Activated T-cell treated with anti-CD3 and anti-CD28 coated beads, Interleukin-2, amount 50 U/mL, for 1 hour (primary cell): ENCODE measurements around the gene TFAP2E.

ENCODE experiments used
- DNase-seq: peaks from one replicate; pipeline ENCODE4 v3.0.0-alpha.2; 2020

The TFAP2E gene

DNA sequence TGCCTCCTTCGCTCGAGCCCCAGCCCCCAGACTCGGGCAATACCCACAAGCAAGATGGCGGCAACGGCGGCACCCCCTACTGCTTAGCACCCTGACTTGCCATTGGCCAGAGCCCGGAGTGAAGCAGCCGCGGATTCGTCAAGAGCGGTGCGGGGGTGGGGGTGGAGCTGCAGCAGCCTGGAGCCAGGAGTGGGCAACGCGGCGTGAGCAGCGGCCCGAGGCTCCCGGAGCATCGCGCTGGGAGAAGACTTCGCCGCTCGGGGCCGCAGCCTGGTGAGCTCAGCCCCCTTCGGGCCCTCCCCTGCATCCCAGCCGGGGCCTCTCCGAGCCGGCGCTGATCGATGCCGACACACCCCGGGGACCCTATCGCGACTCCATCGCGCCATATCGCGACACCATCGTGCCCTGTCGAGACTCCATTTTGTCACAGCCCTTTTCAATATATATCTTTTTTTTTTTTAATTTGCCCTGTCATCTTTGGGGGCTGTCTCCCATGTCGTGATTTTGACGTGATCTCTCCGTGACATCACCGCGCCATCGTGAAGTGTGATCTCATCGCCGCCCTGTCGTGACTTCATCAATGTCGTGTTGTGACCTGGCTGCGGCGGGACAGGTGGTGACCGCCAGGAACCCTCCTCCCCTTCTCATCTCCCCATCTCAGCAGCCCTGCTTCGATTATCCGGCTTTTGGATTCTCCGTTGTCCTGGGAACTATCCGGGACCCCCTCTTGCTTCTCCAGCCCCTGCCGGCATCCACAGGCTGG lies 15.3 kb upstream of the TFAP2E start, which contains the start of gene NCDN:
Gene NCDN (plus strand): TSS at position 189 of the 763 bp plus-strand sequence. CDS start 392 bp downstream, at position 581.
- DNase-seq: peak; percentile 93

DNA sequence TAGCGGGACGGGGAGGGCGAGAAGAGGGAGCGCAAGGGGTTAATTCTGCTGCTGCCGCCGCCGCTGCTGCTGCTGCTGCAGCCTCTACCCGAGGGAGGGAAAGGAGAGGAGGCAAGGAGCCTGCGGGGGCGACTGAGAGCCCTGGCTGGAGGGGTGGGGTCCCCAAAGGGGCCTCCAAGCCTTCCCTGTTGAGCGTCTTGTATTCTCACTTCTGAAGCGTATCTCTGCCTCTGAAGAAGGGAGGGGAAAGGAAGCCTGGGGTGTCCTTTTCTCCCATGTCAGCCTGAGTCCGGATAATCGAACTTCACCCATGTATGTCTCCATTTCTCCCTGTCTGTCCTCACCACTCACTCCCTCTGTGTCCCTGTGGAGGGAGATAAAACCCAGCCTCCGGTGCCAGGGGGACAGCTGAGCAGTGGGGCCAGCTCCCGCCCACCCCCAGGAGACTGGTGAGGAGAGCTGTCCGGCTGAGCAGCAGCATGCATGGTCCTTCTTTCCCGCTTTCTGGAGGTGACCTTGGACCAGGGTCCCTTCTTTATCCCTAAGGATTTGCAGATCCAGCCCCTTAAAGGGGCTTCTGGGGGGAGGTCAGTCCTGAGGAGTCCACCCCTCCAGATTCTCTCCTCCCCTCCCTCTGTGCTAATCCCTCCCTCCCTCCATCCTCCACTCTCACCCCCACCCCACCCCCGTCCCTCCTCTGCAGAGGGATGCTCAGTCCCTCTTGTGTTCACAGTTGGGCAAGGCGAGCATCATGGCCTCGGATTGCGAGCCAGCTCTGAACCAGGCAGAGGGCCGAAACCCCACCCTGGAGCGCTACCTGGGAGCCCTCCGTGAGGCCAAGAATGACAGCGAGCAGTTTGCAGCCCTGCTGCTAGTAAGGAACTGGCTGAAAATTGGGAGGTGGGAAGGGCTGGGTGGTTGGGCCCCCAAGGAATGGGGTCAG lies 14.5 kb upstream of the TFAP2E start:
- DNase-seq: peak; percentile 47

GRCh38 chr1:35559317-35559944 lies 13.7 kb upstream of the TFAP2E start:
- DNase-seq: peak; percentile 48

GRCh38 chr1:35560256-35561225 lies 12.6 kb upstream of the TFAP2E start:
- DNase-seq: peak; percentile 19

DNA sequence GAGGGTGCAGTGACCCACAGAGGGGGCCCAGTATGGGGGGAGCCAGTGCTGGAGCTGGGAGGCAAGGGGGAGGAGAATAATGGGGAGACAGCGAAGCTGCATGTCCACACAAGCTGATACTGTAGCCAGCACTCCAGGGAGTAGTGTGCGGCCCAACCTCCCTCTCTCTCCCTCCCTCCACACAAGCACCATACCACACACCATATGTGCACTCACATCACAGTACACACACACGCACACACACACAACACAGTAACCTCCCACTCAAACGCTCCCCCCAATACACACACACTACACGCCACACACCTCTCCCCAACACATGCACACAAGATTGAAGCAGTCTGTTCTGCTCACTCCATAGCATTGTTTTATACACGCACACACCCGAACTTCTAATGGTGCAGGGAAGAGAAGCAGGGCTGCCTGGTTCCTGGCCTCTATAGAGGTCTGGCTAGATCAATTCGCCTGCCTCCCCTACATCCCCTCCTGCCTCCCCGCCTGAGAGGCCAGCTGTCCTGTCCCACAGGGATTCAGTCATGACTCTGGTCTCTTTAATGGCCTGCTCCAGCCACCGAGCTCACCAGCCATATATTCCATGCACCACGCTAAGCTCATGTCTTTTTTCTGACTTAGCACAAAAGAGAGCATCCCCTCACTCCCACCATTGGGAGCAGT lies 11.7 kb upstream of the TFAP2E start:
- no peak for DNase-seq

DNA sequence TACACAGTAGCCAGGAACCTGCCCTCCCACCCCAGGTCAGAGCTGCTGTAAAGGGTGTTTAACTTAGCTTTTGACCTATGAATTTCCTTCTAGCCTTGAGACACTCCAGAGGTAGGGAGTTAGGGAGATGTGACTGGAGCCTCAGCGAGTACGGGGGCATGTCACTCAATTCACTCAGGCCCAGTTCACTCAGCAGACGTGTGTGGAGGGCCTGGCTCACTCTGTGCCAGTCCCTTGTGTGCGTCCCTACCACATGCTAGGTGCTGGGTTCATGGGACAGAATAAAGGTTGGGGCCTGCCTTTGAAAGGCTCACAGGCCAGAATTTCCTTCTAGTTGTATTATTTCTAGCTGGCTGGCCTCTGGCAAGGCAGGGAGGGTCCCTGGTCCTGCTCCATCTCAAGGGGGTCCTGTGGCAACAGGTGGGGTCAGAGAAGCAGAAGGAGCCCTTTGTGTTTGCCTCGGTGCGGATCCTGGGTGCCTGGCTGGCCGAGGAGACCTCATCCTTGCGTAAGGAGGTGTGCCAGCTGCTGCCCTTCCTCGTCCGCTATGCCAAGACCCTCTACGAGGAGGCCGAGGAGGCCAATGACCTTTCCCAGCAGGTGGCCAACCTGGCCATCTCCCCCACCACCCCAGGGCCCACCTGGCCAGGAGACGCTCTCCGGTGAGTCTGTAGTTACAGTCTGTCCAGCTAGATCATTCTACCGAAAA lies 11.0 kb upstream of the TFAP2E start:
- DNase-seq: no peak

DNA sequence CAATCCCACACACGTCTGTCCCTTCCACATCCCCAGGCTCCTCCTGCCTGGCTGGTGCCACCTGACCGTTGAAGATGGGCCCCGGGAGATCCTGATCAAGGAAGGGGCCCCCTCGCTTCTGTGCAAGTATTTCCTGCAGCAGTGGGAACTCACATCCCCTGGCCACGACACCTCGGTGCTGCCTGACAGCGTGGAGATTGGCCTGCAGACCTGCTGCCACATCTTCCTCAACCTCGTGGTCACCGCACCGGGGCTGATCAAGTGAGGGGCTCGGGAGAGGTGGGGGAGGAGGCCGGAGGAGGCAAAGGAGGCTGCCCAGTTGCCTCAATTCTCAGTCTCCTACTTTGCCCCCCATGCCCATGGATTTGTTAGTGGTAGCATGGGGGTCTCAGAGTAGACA lies 9.9 kb upstream of the TFAP2E start:
- DNase-seq: no peak

DNA sequence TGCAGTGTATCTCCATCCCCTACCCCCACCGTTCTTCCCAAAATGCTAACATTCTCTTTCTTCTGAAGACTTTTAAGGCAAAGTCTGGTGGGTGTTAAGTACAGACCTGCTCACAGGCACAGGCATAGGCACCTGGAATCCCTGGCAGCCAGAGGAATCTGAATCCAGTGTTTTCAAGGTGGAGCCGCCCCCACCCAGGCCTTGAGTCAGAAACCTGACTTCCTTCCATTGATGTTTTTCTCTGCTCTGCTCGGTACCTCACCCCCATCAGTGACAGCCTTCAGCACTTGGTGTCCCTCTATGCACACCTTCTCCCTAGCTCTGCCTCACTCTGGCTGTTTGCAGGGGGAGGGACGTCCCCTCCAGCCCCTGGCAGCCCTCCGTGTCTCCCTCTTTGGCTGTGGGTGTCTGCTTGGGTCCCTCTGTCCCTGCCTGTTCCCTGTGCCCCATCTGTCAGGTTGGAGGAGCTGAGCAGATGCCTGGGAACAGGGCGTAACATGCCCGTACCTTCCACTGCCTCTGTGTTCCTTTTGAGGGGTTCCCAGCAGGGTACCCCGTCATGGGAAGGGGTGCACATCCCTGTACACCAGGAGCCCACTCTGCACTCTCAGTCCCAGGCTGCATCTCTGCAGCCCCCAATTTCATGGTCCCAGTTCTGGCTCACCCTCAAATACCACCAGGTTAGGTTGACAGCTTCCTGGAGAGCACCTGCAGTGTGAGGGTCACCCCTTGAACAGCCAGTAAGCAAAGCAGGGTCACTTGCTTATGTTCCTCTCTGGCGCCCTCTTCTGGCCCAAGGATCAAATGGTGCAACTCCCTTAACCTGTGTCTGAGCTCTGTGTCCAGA lies 8.9 kb upstream of the TFAP2E start:
- peak; percentile 78 for DNase-seq

- no peak for DNase-seq
Measured at GRCh38 chr1:35564884-35565741, 8.0 kb upstream of the TFAP2E start.

GRCh38 chr1:35565742-35566133 lies 7.4 kb upstream of the TFAP2E start:
- DNase-seq: peak; percentile 10

DNA sequence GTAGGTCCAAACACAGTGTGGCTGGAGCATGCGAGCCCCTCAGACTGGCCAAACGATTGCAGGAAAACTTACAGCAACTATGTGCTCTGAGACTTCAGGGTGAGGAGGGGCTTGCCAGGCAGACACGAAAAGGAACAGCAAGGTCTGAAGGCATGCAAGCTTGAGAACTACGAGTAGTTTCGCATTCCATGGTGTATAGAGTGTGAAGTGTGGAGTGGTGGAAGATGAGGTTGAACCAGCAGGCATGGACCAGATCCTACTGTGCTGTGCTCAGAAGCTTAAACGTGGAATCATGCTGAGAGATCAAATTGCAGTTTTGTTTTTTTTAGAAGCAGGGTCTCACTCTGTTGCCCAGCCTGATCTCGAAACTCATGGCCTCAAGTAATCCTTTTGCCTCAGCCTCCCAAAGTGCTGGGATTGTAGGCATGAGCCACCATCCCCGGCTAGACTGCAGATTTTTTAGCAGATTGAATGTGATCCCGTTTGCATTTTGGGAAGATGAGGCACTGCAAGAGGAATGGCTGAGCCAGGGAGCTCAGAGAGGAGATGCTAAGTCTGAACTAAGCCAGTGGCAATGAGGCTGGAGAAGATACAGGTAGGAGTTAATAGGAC lies 5.1 kb upstream of the TFAP2E start:
- no peak for DNase-seq

GRCh38 chr1:35568975-35569395 lies 4.1 kb upstream of the TFAP2E start:
- DNase-seq: peak; percentile 68

- DNase-seq: no peak
Measured at GRCh38 chr1:35569936-35570335, 3.2 kb upstream of the TFAP2E start.

- DNase-seq: peak; percentile 8
Measured at GRCh38 chr1:35570589-35571137, 2.5 kb upstream of the TFAP2E start.

DNA sequence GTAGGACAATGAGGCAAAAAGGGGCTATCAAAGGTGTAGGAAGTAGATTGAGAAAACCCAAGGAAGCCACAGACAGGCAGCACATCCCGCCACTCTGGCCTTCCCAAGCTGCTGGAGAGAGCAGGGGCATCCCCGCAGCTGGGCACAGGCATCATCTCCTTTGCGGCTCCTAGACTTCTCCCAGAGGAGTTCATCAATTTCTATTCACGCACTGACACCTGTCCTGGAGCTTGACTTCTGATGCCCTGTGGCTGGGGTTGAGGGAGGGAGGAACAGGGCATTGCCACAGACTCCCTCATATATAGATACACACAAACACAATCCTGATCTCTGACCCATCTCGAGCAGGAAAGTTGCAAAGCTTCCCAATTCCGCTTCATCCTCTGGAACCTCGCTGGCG lies 1.9 kb upstream of the TFAP2E start:
- peak; percentile 8 for DNase-seq

DNA sequence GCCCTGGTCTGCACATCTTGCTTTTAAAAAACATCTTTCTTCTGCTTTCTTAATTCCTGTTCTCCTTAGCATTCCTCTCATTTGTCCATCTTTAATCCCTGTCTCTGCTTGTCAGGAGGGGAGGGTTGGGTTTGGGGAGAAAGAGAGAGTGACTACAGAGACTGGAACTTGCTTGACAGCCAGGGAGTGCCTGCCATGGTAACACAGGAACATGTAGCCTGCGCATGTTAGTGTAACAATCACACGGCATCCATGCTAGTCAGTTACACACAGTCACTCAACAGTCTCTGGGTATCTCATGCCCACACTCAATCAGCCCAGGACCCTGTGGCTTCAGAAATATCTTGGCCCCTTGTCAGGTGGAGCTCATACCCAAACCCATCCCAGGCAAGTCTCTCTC lies 818 bp upstream of the TFAP2E start:
- DNase-seq: no peak

- no peak for DNase-seq
Measured at GRCh38 chr1:35574125-35574654, 1.1 kb downstream of the TFAP2E start.
